Measurements from ENCODE around the gene ENOX2. TPM values are rescaled to one million over a fixed set of nuclear protein-coding genes. Genes with fewer than 3 reads are reported as not detected.

Gene ENOX2
- total RNA-seq, 1 donor from 2014 or later = 16.2 TPM

GRCh38 chrX:130682990-130683389 is 220.0 kb downstream of the ENOX2 start:
- Mint-ChIP-seq H3K27ac (no peak overlapping the region), H3K4me3 (no peak overlapping the region), H3K36me3 (ENCODE audit: low read depth) (peaks cover 40% of the 10 kb centered on the region), H3K27me3 (no peaks in the 10 kb centered on the region), H3K4me1 (no peaks in the 10 kb centered on the region), H3K9me3 (no peaks in the 10 kb centered on the region)
- ChIA-PET CTCF (no interaction called here), POLR2A (no interaction called here)
- ATAC-seq (ENCODE audit: low read depth) (no peak), DNase-seq (no peak)
- intact Hi-C loops (cut with micrococcal nuclease) = no loop called here
- TF ChIP-seq CTCF (IDR thresholded peaks at IDR 0.05) = no peak

DNA sequence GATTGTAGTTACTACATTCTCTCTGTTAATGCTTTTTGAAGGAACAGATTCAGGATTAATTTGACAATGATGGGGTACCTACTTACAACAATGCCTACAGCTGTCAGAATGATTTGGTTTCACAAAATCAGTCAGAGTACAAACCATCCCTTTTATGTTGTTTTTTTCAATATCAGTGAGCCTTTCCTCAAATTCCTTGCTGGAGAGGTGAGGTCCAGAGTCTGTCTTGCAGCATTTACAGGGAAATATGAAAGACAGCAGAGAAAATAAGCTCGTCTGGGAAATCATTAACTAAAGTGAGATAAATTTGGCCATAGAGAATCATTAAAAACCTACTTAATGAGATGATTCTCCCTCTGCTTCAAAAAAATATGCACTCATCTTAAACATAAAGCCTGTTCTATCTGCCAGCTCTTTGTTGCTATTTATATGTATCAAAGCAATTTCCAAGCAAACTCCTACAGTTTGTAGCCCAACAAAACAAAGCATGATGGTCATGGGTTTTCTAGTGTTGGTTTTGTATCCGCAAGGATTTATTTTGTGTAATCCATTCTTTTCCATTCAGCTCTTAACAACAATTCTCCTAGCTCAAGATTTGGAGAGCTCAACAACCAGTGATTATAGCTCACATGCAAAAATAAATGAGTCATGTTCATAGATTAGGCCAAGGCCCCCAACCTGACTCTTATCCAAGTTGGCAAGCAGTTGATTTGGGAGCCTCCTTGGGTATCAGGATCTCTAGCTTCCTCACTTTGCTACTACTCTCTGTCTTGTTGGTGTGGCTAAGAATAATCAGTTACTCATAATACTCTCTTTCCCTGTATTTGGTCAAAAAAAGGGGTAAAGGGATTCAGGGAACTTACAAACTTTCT is 222.6 kb downstream of the ENOX2 start:
- ATAC-seq (ENCODE audit: low read depth) = no peak
- POLR2A ChIA-PET = no interaction called here
- TF ChIP-seq CTCF (IDR thresholded peaks at IDR 0.05) = no peak
- Mint-ChIP-seq H3K9me3 (peaks cover 2% of the 10 kb centered on the region), H3K27me3 (no peaks in the 10 kb centered on the region), H3K36me3 (ENCODE audit: low read depth) (peaks cover 34% of the 10 kb centered on the region), H3K4me1 (no peaks in the 10 kb centered on the region), H3K27ac (no peak overlapping the region), H3K4me3 (no peak overlapping the region)
- CTCF ChIA-PET = no interaction called here
- no peak for DNase-seq
- intact Hi-C loops (cut with micrococcal nuclease) = no loop called here

DNA sequence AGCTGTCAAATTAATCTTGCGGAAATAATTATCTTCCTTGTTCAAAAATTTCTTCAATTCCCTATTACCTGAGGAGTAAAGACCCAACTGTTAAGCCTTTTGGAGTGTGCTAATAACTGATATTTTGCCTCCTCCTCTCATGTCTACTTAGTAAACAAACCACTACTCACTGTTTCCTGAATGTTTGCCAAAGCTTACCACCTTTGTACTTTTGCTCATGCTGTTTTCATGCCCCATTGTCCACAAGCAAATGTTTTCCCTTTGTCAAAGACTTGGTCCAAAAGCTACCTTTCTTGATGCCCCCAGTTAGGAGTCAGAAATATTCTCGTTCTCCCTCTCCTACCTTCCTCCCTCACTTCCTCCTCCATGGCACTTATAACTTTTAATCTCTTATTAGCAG is 226.1 kb downstream of the ENOX2 start:
- no peak for DNase-seq
- POLR2A ChIA-PET = no interaction called here
- ATAC-seq (ENCODE audit: low read depth) = no peak
- no peak overlapping the region for H3K4me3 Mint-ChIP-seq
- CTCF ChIA-PET = no interaction called here
- no peak for TF ChIP-seq CTCF (IDR thresholded peaks at IDR 0.05)
- peaks cover 4% of the 10 kb centered on the region for H3K9me3 Mint-ChIP-seq
- intact Hi-C loops (cut with micrococcal nuclease) = no loop called here
- H3K36me3 Mint-ChIP-seq (ENCODE audit: low read depth) = peaks cover 49% of the 10 kb centered on the region
- H3K27me3 Mint-ChIP-seq = no peaks in the 10 kb centered on the region
- H3K4me1 Mint-ChIP-seq = no peaks in the 10 kb centered on the region
- no peak overlapping the region for H3K27ac Mint-ChIP-seq

DNA sequence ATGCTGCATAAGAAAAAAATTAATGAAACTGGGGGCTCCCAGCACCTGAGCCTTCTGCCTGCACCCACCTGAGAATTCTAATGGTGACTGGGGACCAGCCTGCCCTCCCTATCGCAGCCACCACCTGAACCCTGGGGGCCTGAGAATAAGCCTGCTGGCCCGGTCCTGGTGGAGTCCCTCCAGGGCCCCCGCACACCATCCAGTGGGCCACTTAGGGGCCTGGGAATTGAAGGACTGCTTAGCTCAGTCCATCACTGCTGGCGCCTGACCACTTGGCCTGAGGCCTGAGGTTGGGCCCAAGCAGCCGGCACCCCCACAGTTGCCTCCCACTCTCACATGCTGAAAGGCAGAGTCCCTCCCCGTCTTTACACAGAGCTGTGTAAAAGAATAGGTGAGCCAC is 230.8 kb downstream of the ENOX2 start:
- Mint-ChIP-seq H3K27me3 (no peaks in the 10 kb centered on the region), H3K9me3 (peaks cover 4% of the 10 kb centered on the region), H3K27ac (no peak overlapping the region), H3K36me3 (ENCODE audit: low read depth) (peaks cover 64% of the 10 kb centered on the region), H3K4me1 (no peaks in the 10 kb centered on the region), H3K4me3 (no peak overlapping the region)
- CTCF ChIA-PET = no interaction called here
- no peak for ATAC-seq (ENCODE audit: low read depth)
- intact Hi-C loops (cut with micrococcal nuclease) = no loop called here
- no peak for DNase-seq
- TF ChIP-seq CTCF (IDR thresholded peaks at IDR 0.05) = no peak
- POLR2A ChIA-PET = no interaction called here

GRCh38 chrX:130669233-130669632 is 233.8 kb downstream of the ENOX2 start:
- Mint-ChIP-seq H3K36me3 (ENCODE audit: low read depth) (peaks cover 67% of the 10 kb centered on the region), H3K4me3 (no peak overlapping the region), H3K9me3 (peaks cover 2% of the 10 kb centered on the region), H3K27ac (no peak overlapping the region), H3K27me3 (no peaks in the 10 kb centered on the region), H3K4me1 (no peaks in the 10 kb centered on the region)
- ATAC-seq (ENCODE audit: low read depth) (no peak), DNase-seq (no peak)
- ChIA-PET POLR2A (no interaction called here), CTCF (no interaction called here)
- intact Hi-C loops (cut with micrococcal nuclease) = no loop called here
- TF ChIP-seq CTCF (IDR thresholded peaks at IDR 0.05) = no peak
